Omental fat pad (tissue), 4 donors: ENCODE results near the gene ADTRP. TPM values are rescaled to one million over a fixed set of nuclear protein-coding genes. Genes with fewer than 3 reads are reported as not detected.

Source experiments
- ATAC-seq: fragments of 150-250 bp; one replicate; pipeline ENCODE4 v1.9.1; 2016; ENCODE audit warnings: mild to moderate bottlenecking, moderate library complexity; ENCODE audit not compliant: low FRiP score
- DNase-seq: peaks from one replicate; pipeline ENCODE4 v3.0.0-alpha.2; 2019; ENCODE audit warnings: low spot score
- CTCF ChIP-seq, 3 donors: fragments of 450-650 bp; IDR thresholded peaks; one replicate each; pipeline ENCODE4 v1.5.1; 2016 to 2017; ENCODE audit warnings: antibody characterized with exemption in 3 of 3, mild to moderate bottlenecking in 3 of 3, moderate library complexity in 2 of 3
- total RNA-seq, 4 donors: library from RNA; depleted of rRNA; stranded (reverse); fragments of >200 nt; gene quantifications; one replicate each; pipeline ENCODE4 v1.1.0, GENCODE V29; 2016

The ADTRP gene
- total RNA-seq, 4 donors from 2014 or later, result 0.31 to 2.4 (median 0.37) TPM; not detected in 1

- TF ChIP-seq CTCF (IDR thresholded peaks at IDR 0.05), result no peak
- no peak for DNase-seq
- no peak for ATAC-seq
These were observed 60.6 kb downstream of the ADTRP start for GRCh38 chr6:11718031-11718430.

- DNase-seq, result no peak
- ATAC-seq, result no peak
- no peak for TF ChIP-seq CTCF (IDR thresholded peaks at IDR 0.05)
These were observed 63.8 kb downstream of the ADTRP start for GRCh38 chr6:11714798-11715285.

- no peak for TF ChIP-seq CTCF (IDR thresholded peaks at IDR 0.05)
- no peak for ATAC-seq
- DNase-seq, result no peak
These were observed 64.3 kb downstream of the ADTRP start for GRCh38 chr6:11714116-11714797.

- ATAC-seq, result no peak
- DNase-seq, result no peak
- no peak for TF ChIP-seq CTCF (IDR thresholded peaks at IDR 0.05)
These were observed 65.8 kb downstream of the ADTRP start for GRCh38 chr6:11712760-11713159.

GRCh38 chr6:11711984-11712711 lies 66.5 kb downstream of the ADTRP start:
- ATAC-seq, result no peak
- no peak for TF ChIP-seq CTCF (IDR thresholded peaks at IDR 0.05)
- DNase-seq, result no peak

- ATAC-seq, result no peak
- no peak for DNase-seq
- no peak for TF ChIP-seq CTCF (IDR thresholded peaks at IDR 0.05)
These were observed 67.3 kb downstream of the ADTRP start for GRCh38 chr6:11711003-11711983.
